Stimulated activated CD4-positive, alpha-beta T cell treated with anti-CD3 and anti-CD28 coated beads, Interleukin-2, amount 100 ng/mL, for 24 hours (primary cell): ENCODE data around the gene OSCAR.
"Not testable (repeated sequence)": the region's sequence is repeated elsewhere in the genome, so short reads cannot be mapped to it uniquely, and the experiment has no call there.

ENCODE experiments used
- DNase-seq, 2 donors: peaks; one replicate each; pipeline ENCODE4 v3.0.0-alpha.2; 2020

OSCAR gene

DNA sequence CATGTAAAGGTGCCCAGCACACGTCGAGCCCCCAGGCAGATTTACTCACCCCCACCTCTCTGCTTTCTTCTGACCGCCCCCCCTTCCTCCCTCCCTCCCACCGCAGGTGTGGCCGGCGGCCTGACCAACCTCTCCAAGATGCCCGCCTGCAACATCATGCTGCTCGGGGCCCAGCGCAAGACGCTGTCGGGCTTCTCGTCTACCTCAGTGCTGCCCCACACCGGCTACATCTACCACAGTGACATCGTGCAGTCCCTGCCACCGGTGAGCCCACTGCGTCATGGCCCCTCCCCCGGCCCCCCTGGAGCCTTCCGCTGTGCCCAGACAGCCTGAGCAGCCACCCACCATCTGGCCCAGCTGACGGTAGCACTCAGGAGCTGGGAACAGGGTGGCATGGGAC lies 23.8 kb upstream of the OSCAR start:
- DNase-seq = no peak

DNA sequence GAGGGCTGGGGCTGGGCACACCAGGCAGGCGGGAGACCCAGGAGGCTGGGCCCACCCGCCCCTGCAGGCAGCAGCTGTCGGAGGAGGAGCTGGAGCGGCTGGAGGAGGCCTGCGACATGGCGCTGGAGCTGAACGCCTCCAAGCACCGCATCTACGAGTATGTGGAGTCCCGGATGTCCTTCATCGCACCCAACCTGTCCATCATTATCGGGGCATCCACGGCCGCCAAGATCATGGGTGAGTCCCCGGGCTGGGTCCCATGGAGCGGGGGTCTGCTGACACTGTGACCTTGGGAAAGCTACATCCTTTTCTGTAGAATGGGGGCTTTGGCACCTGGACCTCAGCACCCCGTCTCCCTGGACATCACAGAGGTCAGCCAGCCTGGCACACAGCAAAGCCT lies 23.1 kb upstream of the OSCAR start:
- DNase-seq = no peak

DNA sequence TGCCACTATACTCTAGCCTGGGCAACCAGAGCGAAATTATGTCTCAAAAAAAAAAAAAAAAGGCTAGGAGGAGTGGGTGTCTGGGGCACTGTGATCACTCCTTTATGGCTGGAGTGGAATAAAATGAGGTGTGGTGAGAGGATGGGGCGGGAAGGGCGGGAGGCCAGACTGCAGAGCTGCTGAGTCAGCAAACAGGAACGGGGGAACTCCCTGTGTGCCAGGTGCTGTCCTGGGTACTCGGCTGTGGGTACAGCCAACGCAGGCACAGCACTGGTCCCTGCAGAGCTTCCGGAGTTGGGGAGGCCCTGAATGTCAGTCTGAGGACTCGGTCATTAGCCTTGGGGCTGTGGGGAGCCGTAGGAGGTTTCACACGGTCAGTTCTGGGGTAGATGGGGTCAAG lies 20.7 kb upstream of the OSCAR start:
- DNase-seq = no peak

DNA sequence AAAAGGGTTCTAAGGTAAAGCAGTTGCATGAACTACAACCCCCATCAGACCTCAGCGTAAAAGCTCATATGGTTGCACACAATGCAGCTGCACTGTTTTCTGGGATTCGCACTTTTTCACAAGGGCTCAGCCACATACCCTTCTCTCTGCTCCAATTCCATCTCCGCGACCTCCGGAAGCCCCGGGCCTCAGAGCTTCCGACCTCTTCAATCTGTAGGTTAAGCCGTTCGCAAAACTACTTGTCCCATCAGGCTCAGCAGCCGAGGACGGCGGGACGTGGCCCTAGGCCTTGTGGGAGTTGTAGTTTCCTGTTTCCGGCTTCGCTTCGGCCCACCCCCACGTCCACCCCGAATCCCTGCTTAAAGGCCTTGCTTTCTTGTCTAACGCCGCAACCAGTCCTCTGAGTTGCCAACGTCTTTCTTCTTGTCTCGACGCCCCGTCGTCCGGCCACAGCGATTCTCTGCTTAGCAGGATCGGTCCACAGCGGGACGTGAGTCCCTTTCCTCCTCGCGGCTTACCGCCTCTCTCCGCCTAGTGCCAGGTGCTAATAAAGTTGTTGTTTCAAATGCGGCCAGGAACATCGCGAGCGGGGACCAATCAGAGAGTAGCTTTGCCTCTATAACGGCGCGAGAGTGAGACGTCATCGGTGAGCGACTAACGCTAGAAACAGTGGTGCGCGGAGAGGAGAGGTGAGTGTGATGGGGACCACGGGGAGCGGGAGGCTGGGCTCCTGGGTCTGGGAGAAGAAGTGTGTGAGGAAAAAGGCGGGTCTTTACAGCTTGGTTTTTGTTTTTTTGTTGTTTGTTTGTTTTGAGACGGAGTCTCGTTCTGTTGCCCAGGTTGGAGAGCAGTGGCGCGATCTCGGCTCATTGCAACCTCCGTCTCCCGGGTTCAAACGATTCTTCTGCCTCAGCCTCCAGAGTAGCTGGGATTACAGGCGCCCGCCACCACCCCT lies 14.8 kb upstream of the OSCAR start, which contains the start of the genes PRPF31 and TFPT:
Gene PRPF31 (plus strand): TSS at position 646 of the 955 bp plus-strand sequence. CDS start 2,525 bp downstream, outside the sequence.
Gene TFPT (minus strand): TSS at position 549 of the 955 bp plus-strand sequence. CDS start 388 bp downstream, at position 161.
- DNase-seq = peak; percentile 95 to 97

DNA sequence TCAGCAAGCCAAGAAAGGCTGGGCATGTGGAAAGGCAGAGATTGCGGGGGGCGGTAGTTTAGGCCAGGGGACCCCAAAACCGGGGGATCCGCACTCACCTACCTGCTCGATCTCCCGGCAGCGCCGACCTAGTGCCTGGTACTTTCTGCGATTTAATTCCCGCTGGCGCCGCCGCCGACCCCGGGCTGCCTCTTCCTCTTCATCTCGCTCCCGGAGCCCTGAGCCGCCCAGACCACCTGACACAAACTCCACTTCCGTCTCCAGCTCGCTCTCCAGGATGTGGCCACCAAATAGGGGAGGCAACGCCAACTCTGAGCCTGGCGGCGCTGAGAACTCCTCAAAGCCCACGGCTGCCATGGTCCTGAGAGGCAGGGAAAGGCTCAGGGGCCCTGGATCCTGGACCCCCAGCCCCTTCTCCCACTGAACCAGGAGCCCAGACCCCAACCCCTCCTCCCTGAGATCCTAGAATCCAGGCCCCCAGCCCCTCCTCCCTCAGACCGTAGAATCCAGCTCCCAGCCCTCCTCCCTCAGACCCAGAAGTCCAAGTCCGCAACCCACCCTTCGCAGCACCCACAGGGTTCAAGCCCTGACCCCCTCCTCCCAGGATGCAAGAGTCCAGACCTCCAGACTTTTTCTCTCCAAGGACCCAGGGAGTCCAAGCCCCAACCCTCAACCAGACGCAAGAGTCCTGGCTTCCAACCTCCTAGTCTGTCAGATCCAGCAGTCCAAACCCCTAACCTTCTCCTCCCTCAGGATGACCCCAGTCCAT lies 13.9 kb upstream of the OSCAR start:
- peak; percentile 44 to 57 for DNase-seq

DNA sequence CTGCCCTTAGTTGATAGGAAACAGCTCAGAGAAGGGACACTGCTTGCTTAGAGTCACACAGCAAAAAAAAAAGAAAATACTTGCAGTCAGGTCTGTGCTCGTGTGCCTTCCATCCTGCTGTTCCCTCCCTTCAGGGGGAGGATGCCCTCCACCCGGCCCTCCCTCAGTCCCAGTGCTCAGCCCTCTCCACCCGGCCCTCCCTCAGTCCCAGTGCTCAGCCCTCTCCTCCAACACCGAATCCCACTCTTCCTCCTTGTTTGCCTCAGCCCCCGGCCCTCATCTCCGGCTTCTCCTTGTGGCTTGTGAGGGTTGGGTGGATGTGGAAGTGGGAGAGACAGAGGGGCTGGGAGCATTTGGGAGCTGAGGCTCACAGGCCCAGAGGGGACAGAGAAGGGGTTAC lies 9.0 kb upstream of the OSCAR start:
- no peak for DNase-seq

DNA sequence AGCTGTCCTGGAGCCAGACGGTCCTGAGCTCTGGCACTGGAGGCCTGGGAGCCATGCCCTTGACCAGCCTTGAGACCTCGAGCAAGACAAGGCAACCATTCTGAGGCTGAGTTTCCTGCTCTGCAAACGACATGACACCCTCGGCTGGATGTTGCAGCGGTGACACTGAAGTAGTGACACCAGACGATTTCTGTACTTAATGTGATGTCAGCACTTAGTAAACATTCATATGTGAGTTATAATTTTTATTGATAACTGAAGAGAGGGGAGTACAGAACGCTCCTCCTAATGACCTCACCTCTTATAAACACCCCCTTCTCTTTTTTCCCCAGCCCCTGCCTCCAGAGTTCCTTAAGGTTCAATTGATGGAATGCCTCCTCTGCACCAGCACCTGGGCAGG lies 7.9 kb upstream of the OSCAR start:
- no peak for DNase-seq

DNA sequence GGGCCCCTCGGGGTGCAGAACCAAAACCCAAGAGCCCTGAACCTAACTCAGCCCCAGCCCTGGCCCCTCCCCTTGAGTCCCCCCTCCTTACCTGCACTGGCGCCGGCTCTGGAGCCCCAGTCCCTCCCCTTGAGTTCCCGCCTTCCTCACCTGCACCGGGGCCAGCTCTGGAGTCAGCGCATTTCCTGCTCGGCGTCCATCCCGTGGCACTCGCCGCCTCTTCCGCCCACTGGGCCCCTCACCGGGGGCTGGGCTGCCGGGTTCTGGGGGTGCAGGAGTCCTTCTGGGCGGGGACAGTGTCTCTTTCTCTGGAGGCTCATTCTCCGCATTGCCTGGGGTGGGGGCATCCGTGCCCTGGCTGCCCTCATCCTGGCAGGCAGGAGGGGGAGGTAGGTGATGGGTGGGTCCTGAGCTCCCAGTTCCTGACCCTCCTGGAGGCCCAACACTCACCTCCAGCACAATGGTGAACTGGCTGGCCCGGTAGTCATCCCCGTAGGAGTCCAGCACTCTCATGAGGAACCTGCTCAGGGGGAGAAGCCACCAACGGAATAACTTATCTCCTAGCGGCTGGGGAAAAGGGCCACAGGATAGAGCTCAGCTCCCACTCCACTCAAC lies 7.4 kb upstream of the OSCAR start:
- DNase-seq = no peak

DNA sequence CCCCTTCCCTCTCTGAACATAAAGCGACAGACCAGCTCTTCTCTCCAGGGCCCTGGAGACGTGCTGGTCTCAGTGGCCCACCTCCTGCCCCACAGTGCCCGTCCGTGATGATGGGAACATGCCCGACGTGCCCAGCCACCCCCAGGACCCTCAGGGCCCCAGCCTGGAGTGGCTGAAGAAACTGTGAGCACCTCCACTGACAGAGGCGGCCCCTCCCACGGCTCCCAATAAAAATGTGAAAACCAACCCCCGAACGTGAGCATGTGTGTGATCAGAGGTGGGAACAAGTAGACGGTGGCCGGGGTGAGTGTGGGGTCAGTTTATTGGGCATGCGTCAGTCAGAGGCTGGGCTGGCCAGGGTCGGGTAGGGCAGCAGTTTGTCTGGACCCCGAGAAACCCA lies 6.1 kb upstream of the OSCAR start:
- no peak for DNase-seq

DNA sequence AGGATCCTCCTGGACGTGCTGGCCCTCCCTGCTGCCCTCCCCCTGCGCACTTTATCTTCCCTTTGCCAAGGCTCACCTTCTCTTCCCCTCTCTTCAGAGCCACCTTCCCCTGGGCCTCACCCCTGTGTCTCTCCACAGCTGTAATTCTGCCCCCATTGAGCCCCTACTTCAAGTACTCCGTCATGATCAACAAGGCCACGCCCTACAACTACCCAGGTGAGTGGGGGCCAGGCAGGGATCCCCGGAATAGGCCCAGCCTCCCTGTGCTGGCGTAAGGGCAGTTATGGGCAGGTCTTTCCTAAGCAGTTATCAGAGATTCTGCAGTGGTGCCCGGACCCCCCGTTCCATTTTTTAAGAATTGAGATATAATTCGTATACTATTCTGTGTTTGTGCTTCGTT lies 5.2 kb upstream of the OSCAR start:
- DNase-seq = no peak

DNA sequence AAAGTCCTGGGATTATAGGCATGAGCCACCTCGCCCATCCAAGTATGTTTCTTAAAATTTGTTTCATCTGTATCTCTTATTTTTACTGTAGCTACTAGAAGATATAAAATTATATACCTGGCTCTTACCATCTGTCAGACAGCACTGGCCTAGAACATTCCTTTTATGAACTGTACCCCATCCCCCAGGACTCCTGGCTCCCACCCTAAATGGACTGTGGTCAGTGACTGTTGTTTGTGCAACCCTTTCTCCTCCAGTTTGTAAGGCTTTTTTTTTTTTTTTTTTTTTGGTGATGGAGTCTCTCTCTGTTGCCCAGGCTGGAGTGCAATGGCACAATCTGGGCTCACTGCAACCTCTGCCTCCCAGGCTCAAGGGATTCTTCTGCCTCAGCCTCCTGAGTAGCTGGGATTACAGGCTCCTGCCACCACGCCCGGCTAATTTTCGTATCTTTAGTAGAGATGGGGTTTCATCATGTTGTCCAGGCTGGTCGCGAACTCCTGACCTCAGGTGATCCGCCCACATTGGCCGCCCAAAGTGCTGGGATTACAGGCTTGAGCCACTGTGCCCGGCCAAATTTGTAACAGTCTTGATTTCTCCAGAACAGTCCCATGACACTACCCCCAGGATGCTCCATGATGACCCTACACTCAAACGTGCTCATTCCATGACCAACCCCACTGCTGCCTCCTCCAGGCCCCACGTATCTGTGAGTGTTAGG lies 4.6 kb upstream of the OSCAR start:
- DNase-seq = no peak

DNA sequence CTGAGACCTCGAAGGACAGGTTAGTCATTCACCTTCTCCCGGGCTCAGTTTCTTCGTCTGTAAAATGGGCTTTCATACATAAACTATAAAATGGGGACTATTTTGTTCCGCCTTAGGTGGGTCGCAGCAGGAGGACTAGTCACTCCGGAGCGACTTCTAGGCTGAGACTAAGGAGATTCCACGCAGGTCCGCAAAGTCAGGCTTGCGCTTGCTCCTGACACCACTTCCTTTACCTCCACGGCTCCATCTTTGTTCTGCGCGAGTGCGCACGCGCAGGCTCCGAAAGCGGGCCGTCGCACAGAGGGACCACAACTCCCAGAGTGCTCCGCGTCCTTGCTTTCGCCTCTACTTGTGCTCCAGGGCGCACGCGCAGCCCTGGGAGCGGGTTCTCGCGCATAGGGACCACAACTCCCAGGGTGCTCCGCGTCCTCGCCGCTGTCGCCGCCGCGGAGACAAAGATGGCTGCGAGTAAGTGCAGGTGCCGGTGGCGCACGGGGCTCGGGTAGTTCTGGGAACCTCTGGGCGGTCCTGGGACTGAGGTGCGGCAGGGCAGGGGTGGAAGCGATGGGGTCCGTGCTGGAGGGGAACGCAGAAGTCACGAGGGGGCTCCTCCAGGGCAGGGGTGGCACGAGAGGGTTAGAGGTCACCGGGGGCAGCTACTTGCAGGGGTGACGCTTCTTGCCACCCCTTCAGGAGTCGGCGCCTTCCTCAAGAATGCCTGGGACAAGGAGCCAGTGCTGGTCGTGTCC lies 2.0 kb upstream of the OSCAR start, which contains the start of gene NDUFA3:
Gene NDUFA3 (plus strand): TSS at position 435 of the 749 bp plus-strand sequence. CDS start 24 bp downstream, at position 459.
- peak; percentile 96 to 97 for DNase-seq

DNA sequence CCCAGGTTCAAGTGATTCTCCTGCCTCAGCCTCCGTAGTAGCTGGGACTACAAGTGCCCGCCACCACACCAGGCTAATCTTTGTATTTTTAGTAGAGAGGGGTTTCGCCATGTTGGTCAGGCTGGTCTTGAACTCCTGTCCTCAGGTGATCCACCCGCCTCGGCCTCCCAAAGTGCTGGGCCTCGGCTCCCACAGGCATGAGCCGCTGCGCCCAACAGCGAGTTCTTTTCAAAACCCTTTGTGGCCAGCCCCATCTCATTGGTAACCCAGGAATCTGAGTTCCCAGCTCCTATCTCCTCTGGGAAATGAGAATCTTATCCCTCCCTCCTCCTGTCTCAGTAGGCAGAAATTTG lies 724 bp downstream of the OSCAR start:
- not testable (repeated sequence) for DNase-seq

DNA sequence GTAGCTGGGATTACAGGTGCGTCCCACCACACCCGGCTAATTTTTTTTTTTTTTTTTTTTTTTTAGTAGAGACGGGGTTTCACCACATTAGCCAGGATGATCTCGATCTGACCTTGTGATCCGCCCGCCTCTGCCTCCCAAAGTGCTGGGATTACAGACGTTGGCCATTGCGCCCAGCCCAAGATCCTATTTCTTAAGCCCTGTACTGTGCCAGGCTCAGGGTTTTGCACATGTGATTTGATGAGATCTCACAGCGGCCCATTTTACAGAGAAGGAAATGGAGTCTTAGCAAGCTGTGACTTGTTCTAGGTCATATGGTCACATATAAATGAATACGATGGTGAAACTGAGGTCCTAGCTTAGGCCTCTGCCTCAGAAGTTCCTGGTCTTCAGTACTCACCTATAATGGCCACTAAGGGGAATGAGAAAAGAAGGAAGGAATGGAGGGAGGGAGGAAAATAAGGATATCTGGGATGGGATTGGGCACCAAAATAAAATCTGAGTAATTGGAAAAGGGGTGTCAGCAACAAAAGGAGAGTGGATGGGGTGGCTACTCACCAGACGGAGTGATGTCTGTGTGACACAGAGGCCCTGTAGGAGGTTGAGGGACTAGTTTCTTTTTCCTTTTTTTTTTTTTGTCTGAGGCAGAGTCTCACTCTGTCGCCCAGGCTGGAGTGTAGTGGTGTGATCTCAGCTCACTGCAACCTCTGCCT lies 1.3 kb downstream of the OSCAR start:
- no peak for DNase-seq

DNA sequence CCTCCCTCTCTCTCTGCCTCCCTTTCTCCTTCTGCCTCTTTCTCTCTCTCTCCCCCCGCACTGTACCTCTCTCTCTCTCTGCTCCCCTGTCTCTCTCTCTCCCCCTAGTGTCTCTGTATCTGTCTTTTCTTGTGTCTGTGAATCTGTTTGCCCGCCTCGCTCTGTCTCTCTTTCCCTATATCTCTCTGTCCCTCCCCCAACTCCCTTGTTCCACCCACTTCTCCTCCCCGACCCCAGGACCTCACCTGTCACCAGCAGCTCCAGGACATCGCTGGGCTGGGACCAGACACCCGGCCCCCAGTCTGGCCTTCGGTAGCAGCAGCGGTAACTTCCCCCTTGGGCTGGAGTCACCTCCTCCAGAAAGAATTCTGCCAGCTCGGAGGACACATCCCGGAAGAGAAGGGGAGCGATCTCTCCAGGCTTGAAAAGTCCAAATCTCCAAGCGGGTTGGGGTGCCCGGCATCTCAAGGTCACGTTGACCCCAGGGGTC lies 3.9 kb downstream of the OSCAR start:
- DNase-seq = no peak

DNA sequence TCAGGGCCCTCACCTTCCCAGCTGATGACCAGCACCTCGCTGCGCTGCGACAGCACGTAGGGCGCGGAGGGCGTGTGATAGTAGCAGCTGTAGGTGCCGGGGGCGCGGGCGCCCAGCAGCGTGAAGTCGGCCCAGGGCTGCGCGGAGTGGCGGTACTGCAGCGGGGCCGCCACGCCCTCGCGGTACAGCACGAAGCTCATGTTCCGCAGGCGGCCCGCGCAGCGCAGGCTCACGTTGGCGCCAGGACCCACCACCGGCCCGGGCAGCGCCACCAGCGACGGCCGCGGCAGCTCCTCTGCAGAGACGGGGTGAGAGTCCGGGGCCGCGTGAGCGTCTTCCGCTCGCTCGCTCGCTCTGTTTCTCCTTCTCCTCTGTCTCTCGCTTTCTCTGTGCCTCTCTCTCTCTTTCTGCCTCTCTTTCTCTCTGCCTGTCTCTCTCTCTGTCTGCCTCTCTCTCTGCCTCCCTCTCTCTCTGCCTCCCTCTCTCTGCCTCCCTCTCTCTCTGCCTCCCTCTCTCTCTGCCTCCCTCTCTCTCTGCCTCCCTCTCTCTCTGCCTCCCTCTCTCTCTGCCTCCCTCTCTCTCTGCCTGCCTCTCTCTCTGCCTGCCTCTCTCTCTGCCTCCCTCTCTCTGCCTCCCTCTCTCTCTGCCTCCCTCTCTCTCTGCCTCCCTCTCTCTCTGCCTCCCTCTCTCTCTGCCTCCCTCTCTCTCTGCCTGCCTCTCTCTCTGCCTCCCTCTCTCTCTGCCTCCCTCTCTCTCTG lies 4.6 kb downstream of the OSCAR start:
- DNase-seq = peak; percentile 51 to 57

DNA sequence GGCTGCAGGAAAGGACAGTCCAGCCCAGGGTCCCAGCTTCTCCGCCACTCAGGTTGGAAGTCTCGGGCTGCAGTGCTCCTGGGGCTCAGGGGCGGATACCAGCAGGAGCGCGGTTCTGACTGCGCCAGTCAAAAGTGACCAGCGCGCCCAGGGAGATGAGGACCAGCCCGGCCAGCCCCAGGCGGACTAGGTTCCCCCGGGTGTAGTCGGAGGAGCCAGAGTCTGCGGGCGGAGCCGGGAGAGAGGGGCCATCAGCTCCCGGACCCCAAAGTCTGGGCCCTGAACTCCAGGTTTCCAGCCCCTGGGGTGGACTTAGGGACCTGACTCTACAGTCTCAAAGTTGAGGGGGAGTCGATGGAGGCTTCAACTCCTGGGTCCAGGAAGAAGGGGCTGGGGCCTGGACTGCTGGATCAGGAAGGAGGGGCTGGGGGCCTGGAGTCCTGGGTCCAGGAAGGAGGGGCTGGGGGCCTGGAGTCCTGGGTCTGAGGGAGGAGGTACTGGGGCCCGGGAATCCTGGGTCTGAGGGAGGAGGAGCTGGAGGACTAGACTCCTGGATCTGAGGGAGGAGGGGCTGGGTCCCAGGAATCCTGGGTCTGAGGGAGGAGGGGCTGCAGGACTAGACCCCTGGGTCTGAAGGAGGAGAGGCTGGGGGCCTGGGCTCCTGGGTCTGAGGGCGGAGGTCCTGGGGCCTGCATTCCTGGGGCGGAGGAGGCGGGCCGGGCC lies 5.3 kb downstream of the OSCAR start:
- no peak for DNase-seq

DNA sequence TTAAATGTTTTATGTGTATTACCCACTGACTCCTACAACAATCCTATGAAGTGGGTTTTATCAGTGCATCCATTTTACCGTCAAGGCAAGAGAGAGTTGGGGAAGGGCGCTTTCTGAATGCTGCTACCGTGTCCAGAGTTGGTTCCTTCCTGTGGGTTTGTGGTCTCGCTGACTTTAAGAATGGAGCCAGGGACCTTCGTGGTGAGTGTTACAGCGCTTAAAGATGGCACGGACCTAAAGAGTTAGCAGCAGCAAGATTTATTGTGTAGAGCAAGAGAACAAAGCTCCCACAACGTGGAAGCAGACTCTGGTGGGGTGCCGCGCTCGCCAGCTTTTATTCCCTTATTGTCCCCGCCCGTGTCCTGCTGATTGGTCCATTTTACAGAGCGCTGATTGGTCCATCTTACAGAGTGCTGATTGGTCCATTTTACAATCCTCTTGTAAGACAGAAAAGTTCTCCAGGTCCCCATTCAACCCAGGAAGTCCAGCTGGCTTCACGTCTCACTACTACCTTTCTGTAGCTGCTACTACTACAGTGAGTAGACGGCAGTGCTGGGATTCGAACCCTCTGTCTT lies 6.1 kb downstream of the OSCAR start:
- DNase-seq = no peak

DNA sequence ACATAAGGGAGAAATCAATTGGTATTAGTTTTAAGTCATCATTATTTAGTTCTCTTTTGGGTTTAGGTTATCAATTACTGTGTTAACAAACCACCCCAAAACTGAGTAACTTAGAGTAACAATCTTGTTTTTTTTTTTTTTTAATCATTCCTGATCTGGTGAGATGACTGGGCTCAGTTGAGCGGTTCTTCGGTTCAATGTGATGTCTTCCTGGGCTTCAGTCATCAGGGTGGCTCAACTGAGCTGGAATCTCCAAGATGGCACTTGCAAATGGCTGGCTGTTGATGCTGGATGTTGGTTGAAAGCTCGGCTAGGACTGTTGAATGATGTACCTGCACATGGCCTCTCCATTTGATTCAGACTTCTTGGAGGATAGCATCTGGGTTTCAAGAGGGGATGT lies 16.2 kb downstream of the OSCAR start:
- no peak for DNase-seq
